Measurements from ENCODE around the gene SIGLEC10.

SIGLEC10 gene

GRCh38 chr19:51439021-51439465, 21.6 kb upstream of the SIGLEC10 start:
- peak; percentile 2 to 3 for DNase-seq (ENCODE audit: low read depth in 2 of 2)

GRCh38 chr19:51434456-51434855, 17.0 kb upstream of the SIGLEC10 start:
- no peak for DNase-seq (ENCODE audit: low read depth in 2 of 2)
- TF ChIP-seq CTCF (IDR thresholded peaks at IDR 0.05; ENCODE audit: low read depth, low read length) = no peak
- H3K4me3 ChIP-seq (replicated peaks in 1 of 2; ENCODE audit: low read depth in 2 of 2, low read length in 2 of 2) = no peak overlapping the region

More at GRCh38 chr19:51439021-51439465, 21.6 kb upstream of the SIGLEC10 start:
- TF ChIP-seq CTCF (IDR thresholded peaks at IDR 0.05; ENCODE audit: low read depth, low read length) = peak; percentile 36
- no peak overlapping the region for H3K4me3 ChIP-seq (replicated peaks in 1 of 2; ENCODE audit: low read depth in 2 of 2, low read length in 2 of 2)

- DNase-seq (ENCODE audit: low read depth in 2 of 2) = no peak
- no peak overlapping the region for H3K4me3 ChIP-seq (replicated peaks in 1 of 2; ENCODE audit: low read depth in 2 of 2, low read length in 2 of 2)
- no peak for TF ChIP-seq CTCF (IDR thresholded peaks at IDR 0.05; ENCODE audit: low read depth, low read length)
Observed at GRCh38 chr19:51433043-51433442, 15.6 kb upstream of the SIGLEC10 start.

- no peak for TF ChIP-seq CTCF (IDR thresholded peaks at IDR 0.05; ENCODE audit: low read depth, low read length)
- DNase-seq (ENCODE audit: low read depth in 2 of 2) = no peak
- H3K4me3 ChIP-seq (replicated peaks in 1 of 2; ENCODE audit: low read depth in 2 of 2, low read length in 2 of 2) = no peak overlapping the region
Observed at GRCh38 chr19:51431124-51431523, 13.7 kb upstream of the SIGLEC10 start.

GRCh38 chr19:51430221-51430620, 12.8 kb upstream of the SIGLEC10 start:
- DNase-seq (ENCODE audit: low read depth in 2 of 2) = no peak
- no peak overlapping the region for H3K4me3 ChIP-seq (replicated peaks in 1 of 2; ENCODE audit: low read depth in 2 of 2, low read length in 2 of 2)
- no peak for TF ChIP-seq CTCF (IDR thresholded peaks at IDR 0.05; ENCODE audit: low read depth, low read length)

GRCh38 chr19:51427201-51427600, 9.8 kb upstream of the SIGLEC10 start:
- H3K4me3 ChIP-seq (replicated peaks in 1 of 2; ENCODE audit: low read depth in 2 of 2, low read length in 2 of 2) = no peak overlapping the region
- no peak for TF ChIP-seq CTCF (IDR thresholded peaks at IDR 0.05; ENCODE audit: low read depth, low read length)
- peak in 1 of 2 donors; percentile 13 for DNase-seq (ENCODE audit: low read depth in 2 of 2)

- peak; percentile 74 to 80 for DNase-seq (ENCODE audit: low read depth in 2 of 2)
- no peak overlapping the region for H3K4me3 ChIP-seq (replicated peaks in 1 of 2; ENCODE audit: low read depth in 2 of 2, low read length in 2 of 2)
- peak; percentile 100 for TF ChIP-seq CTCF (IDR thresholded peaks at IDR 0.05; ENCODE audit: low read depth, low read length)
Observed at GRCh38 chr19:51422053-51422448, 4.6 kb upstream of the SIGLEC10 start.
